Tibial nerve (tissue), 4 donors: ENCODE data around the gene ABI3BP. TPM values are rescaled to one million over a fixed set of nuclear protein-coding genes. Genes with fewer than 3 reads are reported as not detected.

Experiments used
- DNase-seq, 2 donors: peaks; one replicate each; pipeline ENCODE4 v3.0.0-alpha.2; 2019; ENCODE audit warnings: low spot score in 2 of 2
- H3K27ac ChIP-seq, 4 donors: fragments of 200-600 bp; sonication (generic) in 3 of 4; one replicate each; pipeline ENCODE4 v1.5.1; 2017 to 2019; ENCODE audit warnings: mild to moderate bottlenecking in 1 of 4
- H3K27me3 ChIP-seq, 2 donors: fragments of 200-600 bp; sonication (generic) in 1 of 2; one replicate each; pipeline versions ENCODE4 v1.5.1 to v1.6.0; 2017 to 2019
- H3K36me3 ChIP-seq, 3 donors: fragments of 200-600 bp; sonication (generic); one replicate each; pipeline ENCODE4 v1.5.1; 2018 to 2019
- H3K4me1 ChIP-seq, 4 donors: fragments of 200-600 bp; sonication (generic) in 3 of 4; one replicate each; pipeline ENCODE4 v1.5.1; 2017 to 2019
- H3K4me3 ChIP-seq, 4 donors: fragments of 200-600 bp; sonication (generic) in 3 of 4; one replicate each; pipeline ENCODE4 v1.5.1; 2017 to 2019; ENCODE audit warnings: mild to moderate bottlenecking in 1 of 4, moderate library complexity in 1 of 4
- H3K9me3 ChIP-seq, 4 donors: fragments of 200-600 bp; sonication (generic) in 3 of 4; one replicate each; pipeline ENCODE4 v1.5.1; 2017 to 2019
- EP300 ChIP-seq, 2 donors: sonication (generic); formaldehyde crosslinking; IDR thresholded peaks; one replicate each; pipeline ENCODE4 v1.6.1; 2017; ENCODE audit warnings: antibody characterized with exemption in 2 of 2, mild to moderate bottlenecking in 1 of 2
- POLR2A ChIP-seq, 2 donors: fragments of 450-650 bp; IDR thresholded peaks; one replicate each; pipeline ENCODE4 v1.6.1; 2017; ENCODE audit warnings: antibody characterized with exemption in 2 of 2, mild to moderate bottlenecking in 2 of 2, moderate library complexity in 2 of 2
- WGBS, 2 donors: methylation state at CpG; one replicate each; pipeline ENCODE4 v1.1.5; 2018; 5-methylcytosine and 5-hydroxymethylcytosine counted together
- total RNA-seq, 4 donors: library from RNA; depleted of rRNA; stranded (reverse); fragments of >200 nt; gene quantifications; one replicate each; pipeline ENCODE4 v1.1.0, GENCODE V29; 2016
- TF ChIP-seq, protein P1 (sequence below), 5 experiments: fragments of 200-600 bp in 3 of 5; fragments of 450-650 bp in 2 of 5; sonication (generic) in 3 of 5; IDR thresholded peaks; one replicate each; pipeline ENCODE4 v1.5.1; 2016 to 2019; ENCODE audit warnings: antibody characterized with exemption in 5 of 5, mild to moderate bottlenecking in 3 of 5, moderate library complexity in 2 of 5

Gene ABI3BP
- total RNA-seq, 4 donors from 2014 or later: 39.6 to 189 (median 139) TPM

DNA sequence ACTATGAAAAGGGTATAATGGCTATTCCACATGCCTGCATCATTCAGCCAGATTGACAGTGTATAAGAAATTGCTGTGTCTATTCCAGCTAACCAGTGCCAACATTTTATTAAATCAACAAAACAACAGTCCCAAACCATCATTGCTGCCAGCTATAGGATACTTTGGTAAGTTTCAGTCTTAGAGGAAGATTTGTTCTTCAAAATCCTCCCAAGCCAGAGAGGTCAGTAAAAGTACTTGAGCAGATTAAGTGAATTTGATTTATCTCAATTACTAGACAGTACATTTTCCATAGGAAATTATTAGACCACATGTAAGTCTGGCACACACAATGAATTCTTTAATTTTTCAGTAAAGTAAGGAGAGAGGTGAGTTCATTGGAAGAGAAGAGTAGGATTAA, 233.3 kb downstream of the ABI3BP start:
- H3K4me3 ChIP-seq: no peak overlapping the region
- H3K27me3 ChIP-seq: no peaks in the 10 kb centered on the region
- TF ChIP-seq, protein P1, sequence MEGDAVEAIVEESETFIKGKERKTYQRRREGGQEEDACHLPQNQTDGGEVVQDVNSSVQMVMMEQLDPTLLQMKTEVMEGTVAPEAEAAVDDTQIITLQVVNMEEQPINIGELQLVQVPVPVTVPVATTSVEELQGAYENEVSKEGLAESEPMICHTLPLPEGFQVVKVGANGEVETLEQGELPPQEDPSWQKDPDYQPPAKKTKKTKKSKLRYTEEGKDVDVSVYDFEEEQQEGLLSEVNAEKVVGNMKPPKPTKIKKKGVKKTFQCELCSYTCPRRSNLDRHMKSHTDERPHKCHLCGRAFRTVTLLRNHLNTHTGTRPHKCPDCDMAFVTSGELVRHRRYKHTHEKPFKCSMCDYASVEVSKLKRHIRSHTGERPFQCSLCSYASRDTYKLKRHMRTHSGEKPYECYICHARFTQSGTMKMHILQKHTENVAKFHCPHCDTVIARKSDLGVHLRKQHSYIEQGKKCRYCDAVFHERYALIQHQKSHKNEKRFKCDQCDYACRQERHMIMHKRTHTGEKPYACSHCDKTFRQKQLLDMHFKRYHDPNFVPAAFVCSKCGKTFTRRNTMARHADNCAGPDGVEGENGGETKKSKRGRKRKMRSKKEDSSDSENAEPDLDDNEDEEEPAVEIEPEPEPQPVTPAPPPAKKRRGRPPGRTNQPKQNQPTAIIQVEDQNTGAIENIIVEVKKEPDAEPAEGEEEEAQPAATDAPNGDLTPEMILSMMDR (IDR thresholded peaks at IDR 0.05): no peak
- TF ChIP-seq EP300 (IDR thresholded peaks at IDR 0.05): no peak
- TF ChIP-seq POLR2A (IDR thresholded peaks at IDR 0.05): no peak
- no peaks in the 10 kb centered on the region for H3K36me3 ChIP-seq
- DNase-seq: no peak
- peaks cover 0 to 42% (median 3%) of the 10 kb centered on the region in 4 donors for H3K4me1 ChIP-seq
- H3K27ac ChIP-seq: no peak overlapping the region
- no peaks in the 10 kb centered on the region for H3K9me3 ChIP-seq

DNA sequence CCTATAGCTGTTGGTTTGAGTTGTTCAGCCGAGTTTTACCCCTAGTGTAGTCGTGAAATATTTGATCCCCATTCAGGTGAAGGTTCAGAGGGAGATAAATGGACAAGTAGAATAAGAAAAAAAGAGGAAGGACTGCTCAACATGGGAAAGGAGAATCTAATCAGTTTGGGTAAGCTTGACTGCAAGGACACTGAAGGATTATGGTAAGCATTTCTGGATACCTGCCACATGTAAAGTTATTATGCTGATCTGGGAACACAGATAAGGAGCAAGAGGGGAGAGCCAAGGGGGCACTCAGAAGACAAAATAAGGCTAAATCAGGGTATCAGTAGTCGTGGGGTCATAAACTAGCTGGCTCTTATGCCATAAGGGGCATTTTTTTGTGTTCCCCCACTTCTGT, 234.1 kb downstream of the ABI3BP start:
- Histone ChIP-seq H3K4me1 (peaks cover 0 to 45% (median 3%) of the 10 kb centered on the region in 4 donors), H3K27ac (peak overlapping the region in 1 of 4 donors; percentile 16), H3K9me3 (no peaks in the 10 kb centered on the region), H3K4me3 (no peak overlapping the region), H3K27me3 (no peaks in the 10 kb centered on the region), H3K36me3 (peaks cover 0 to 4% (median 0%) of the 10 kb centered on the region in 3 donors)
- no peak for DNase-seq
- WGBS, 2 donors: 69 to 72% methylated on average over 3 of the region's 3 CpGs
- TF ChIP-seq, protein P1 (IDR thresholded peaks at IDR 0.05): no peak
- TF ChIP-seq POLR2A (IDR thresholded peaks at IDR 0.05) (no peak), EP300 (IDR thresholded peaks at IDR 0.05) (no peak)

DNA sequence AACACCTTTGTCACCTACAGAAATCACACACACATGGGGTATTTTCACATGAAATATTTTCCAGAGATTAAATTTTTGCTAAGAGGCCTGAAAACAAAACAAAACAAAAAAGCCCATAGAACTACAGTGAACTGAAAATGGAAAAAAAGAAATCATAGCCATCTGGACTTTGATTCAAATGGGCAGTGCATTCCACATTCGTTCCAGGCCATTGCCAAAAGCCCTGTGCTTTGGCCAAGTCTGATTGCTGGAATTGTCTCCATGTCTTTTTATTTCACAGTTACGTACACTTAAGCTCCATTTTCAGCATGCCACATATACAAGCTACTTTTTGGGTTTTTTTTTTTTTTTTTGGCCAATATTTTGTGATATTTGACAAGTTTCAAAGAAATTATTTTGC, 236.8 kb downstream of the ABI3BP start:
- TF ChIP-seq EP300 (IDR thresholded peaks at IDR 0.05): no peak
- no peak for TF ChIP-seq POLR2A (IDR thresholded peaks at IDR 0.05)
- TF ChIP-seq, protein P1 (IDR thresholded peaks at IDR 0.05): no peak
- H3K4me3 ChIP-seq: no peak overlapping the region
- 24 to 28% methylated on average over 2 of the region's 2 CpGs for WGBS, 2 donors
- peak overlapping the region in 2 of 4 donors; percentile 2 to 40 for H3K27ac ChIP-seq
- no peaks in the 10 kb centered on the region for H3K9me3 ChIP-seq
- DNase-seq: peak in 1 of 2 donors; percentile 44
- H3K4me1 ChIP-seq: peaks cover 0 to 51% (median 3%) of the 10 kb centered on the region in 4 donors
- no peaks in the 10 kb centered on the region for H3K27me3 ChIP-seq
- H3K36me3 ChIP-seq: peaks cover 0 to 32% (median 5%) of the 10 kb centered on the region in 3 donors

DNA sequence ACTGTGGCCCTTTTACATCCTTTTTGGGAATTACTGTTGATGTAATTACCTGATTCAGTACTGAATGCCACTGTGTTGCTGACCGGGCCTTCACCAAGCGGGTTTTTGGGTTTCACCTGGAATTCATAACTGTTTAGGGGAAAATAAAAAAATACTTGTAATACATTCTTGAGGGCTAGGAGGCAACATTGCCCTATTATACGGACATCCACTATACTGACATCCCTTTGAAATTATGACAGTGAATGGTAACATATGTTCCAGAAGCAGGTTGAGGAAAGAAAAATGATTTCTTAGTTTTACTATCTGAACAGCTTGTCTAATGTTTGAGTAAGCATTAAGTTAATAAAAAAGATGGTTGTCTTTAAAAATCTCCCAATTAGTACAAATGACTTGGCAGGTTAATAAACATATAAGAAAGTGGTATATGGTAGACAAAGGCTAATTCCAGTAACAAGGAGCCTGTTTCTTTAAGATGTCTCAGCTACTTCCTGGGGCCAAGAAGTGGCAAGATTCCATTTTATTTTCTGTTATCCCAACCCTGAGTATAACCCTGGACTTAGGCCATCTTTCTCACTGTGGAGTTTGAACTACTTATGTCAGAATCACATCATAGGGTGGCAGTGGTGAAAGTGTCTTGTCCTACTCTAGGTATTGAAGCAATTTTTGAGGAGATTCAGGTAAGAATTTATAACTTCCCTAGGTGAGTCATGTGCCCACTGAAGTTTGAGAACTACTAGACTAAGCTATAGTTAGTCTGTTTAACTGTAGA, 238.5 kb downstream of the ABI3BP start:
- Histone ChIP-seq H3K27ac (no peak overlapping the region), H3K36me3 (peaks cover 0 to 47% (median 5%) of the 10 kb centered on the region in 3 donors)
- no peak for TF ChIP-seq POLR2A (IDR thresholded peaks at IDR 0.05)
- TF ChIP-seq, protein P1 (IDR thresholded peaks at IDR 0.05): no peak
- TF ChIP-seq EP300 (IDR thresholded peaks at IDR 0.05): no peak

DNA sequence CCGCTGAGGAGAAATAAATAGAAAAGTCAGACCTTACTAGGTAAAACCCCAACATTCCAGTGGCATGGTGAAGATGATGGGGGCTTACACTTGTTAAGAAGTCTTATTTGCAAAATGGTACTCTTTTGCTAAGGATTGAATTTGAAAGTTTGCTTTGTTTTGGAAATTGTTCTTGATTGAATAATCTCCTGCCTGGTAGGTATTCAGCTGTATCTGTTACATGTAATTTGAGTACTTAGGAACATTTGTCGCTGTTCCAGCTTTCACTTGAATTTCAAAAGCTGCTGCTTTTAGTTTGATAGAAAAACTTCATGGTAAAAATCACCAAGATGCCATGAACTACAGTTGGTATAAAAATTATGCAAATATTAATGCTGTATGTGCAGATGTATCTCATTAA, 239.4 kb downstream of the ABI3BP start:
- no peak for TF ChIP-seq POLR2A (IDR thresholded peaks at IDR 0.05)
- TF ChIP-seq EP300 (IDR thresholded peaks at IDR 0.05): no peak
- TF ChIP-seq, protein P1 (IDR thresholded peaks at IDR 0.05): no peak
- Histone ChIP-seq H3K4me1 (peaks cover 0 to 27% (median 3%) of the 10 kb centered on the region in 4 donors), H3K36me3 (peaks cover 0 to 56% (median 5%) of the 10 kb centered on the region in 3 donors), H3K9me3 (no peaks in the 10 kb centered on the region), H3K4me3 (no peak overlapping the region), H3K27ac (no peak overlapping the region), H3K27me3 (no peaks in the 10 kb centered on the region)
- DNase-seq: no peak
- WGBS, 2 donors: 82 to 85% methylated on average over 2 of the region's 2 CpGs

More for the DNA sequence above, 238.5 kb downstream of the ABI3BP start:
- peaks cover 0 to 36% (median 3%) of the 10 kb centered on the region in 4 donors for H3K4me1 ChIP-seq
- H3K9me3 ChIP-seq: no peaks in the 10 kb centered on the region
- DNase-seq: no peak
- H3K27me3 ChIP-seq: no peaks in the 10 kb centered on the region
- 65% methylated on average over 3 of the region's 3 CpGs for WGBS, 2 donors
- no peak overlapping the region for H3K4me3 ChIP-seq
